ENCODE measurements around the gene TTLL11. TPM values are rescaled to one million over a fixed set of nuclear protein-coding genes. Genes with fewer than 3 reads are reported as not detected.

TTLL11 gene
- total RNA-seq, 4 donors from 2014 or later: 9.1 to 47.4 (median 11.3) TPM

DNA sequence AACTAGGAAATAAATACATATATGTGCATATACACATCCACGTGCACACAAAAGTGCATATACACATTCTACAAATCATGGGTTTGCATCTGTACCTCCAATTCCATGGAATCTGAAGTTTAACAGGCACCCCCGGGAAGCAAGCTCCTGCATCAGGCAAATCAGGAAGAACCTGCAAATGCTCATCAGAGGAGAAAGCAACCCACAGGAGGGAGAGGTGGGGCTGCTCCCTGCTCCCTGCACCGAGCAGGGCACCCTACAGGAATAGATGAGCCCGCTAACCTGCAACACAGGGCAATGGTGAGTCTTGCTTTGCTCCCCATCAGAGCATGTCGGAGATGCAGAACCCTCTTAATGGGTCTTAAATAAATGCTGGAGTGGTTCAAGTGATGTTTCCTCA lies 290.4 kb downstream of the TTLL11 start:
- no peaks in the 10 kb centered on the region for H3K36me3 ChIP-seq
- in situ Hi-C loops (cut with MboI; ENCODE audit: low pct_ligation_motif_present in 1 of 4, low pct_unique_long_range_greater_than_20kb in 1 of 4, low sequenced_read_pairs in 3 of 4): loop anchor here in 1 of 4 donors (25.0 kb wide), 1 partner anchor 185 kb away; no protein-coding TSS in a partner anchor
- H3K9me3 ChIP-seq: peaks cover 0 to 3% of the 10 kb centered on the region in 2 donors
- H3K27ac ChIP-seq: no peak overlapping the region
- H3K4me3 ChIP-seq: no peak overlapping the region
- DNase-seq: no peak
- intact Hi-C loops (cut with DNase I; ENCODE audit: low total_unique reads): no loop called here
- no peak for TF ChIP-seq POLR2AphosphoS5 (IDR thresholded peaks at IDR 0.05)
- TF ChIP-seq CTCF (IDR thresholded peaks at IDR 0.05): no peak
- TF ChIP-seq EP300 (IDR thresholded peaks at IDR 0.05; ENCODE audit: low read depth): no peak
- no peak for TF ChIP-seq POLR2A (IDR thresholded peaks at IDR 0.05)
- H3K27me3 ChIP-seq: no peaks in the 10 kb centered on the region
- no peaks in the 10 kb centered on the region for H3K4me1 ChIP-seq
- WGBS, 2 donors (ENCODE audit: low coverage in 1 of 2): 76 to 85% methylated on average over 3 to 5 of the region's 5 CpGs

DNA sequence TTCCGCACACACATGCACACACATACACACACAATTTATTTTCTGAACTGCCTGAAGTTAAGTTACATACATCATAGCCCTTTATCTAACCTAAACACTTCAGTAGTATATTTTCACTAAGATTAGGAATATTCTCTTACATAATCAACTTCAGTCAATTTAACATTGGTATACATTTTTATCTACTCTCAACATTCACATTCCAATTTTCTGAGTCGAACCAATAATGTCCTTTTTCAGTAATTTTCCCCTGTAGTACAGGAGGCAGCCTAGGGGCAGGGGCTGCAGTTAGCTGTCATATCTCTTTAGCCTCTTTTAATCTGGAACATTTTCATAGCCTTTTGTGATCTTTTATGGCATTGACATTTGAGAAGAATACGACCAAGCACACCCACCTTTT lies 291.5 kb downstream of the TTLL11 start:
- intact Hi-C loops (cut with DNase I; ENCODE audit: low total_unique reads) (no loop called here), in situ Hi-C loops (cut with MboI; ENCODE audit: low pct_ligation_motif_present in 1 of 4, low pct_unique_long_range_greater_than_20kb in 1 of 4, low sequenced_read_pairs in 3 of 4) (loop anchor here in 1 of 4 donors (25.0 kb wide), 1 partner anchor 186 kb away; no protein-coding TSS in a partner anchor)
- 52 to 73% methylated on average over 3 of the region's 3 CpGs for WGBS, 2 donors (ENCODE audit: low coverage in 1 of 2)
- H3K27ac ChIP-seq: no peak overlapping the region
- TF ChIP-seq POLR2A (IDR thresholded peaks at IDR 0.05) (no peak), POLR2AphosphoS5 (IDR thresholded peaks at IDR 0.05) (no peak), CTCF (IDR thresholded peaks at IDR 0.05) (no peak)
- H3K9me3 ChIP-seq: peaks cover 0 to 3% of the 10 kb centered on the region in 2 donors
- DNase-seq: no peak
- no peaks in the 10 kb centered on the region for H3K36me3 ChIP-seq
- no peak overlapping the region for H3K4me3 ChIP-seq
- no peaks in the 10 kb centered on the region for H3K27me3 ChIP-seq
- no peaks in the 10 kb centered on the region for H3K4me1 ChIP-seq

GRCh38 chr9:121800376-121800775 lies 292.7 kb downstream of the TTLL11 start:
- TF ChIP-seq POLR2A (IDR thresholded peaks at IDR 0.05): no peak
- TF ChIP-seq CTCF (IDR thresholded peaks at IDR 0.05): no peak
- TF ChIP-seq EP300 (IDR thresholded peaks at IDR 0.05; ENCODE audit: low read depth): no peak
- TF ChIP-seq POLR2AphosphoS5 (IDR thresholded peaks at IDR 0.05): no peak
- Histone ChIP-seq H3K9me3 (peaks cover 0 to 3% of the 10 kb centered on the region in 2 donors), H3K4me3 (no peak overlapping the region), H3K27ac (no peak overlapping the region), H3K27me3 (no peaks in the 10 kb centered on the region), H3K36me3 (no peaks in the 10 kb centered on the region), H3K4me1 (no peaks in the 10 kb centered on the region)
- 77 to 86% methylated on average over 5 to 10 of the region's 10 CpGs for WGBS, 2 donors (ENCODE audit: low coverage in 1 of 2)
- no peak for DNase-seq
- in situ Hi-C loops (cut with MboI; ENCODE audit: low pct_ligation_motif_present in 1 of 4, low pct_unique_long_range_greater_than_20kb in 1 of 4, low sequenced_read_pairs in 3 of 4) (loop anchor here in 1 of 4 donors (25.0 kb wide), 1 partner anchor 187 kb away; no protein-coding TSS in a partner anchor), intact Hi-C loops (cut with DNase I; ENCODE audit: low total_unique reads) (no loop called here)

GRCh38 chr9:121798941-121799340 lies 294.2 kb downstream of the TTLL11 start:
- Histone ChIP-seq H3K27ac (no peak overlapping the region), H3K27me3 (no peaks in the 10 kb centered on the region), H3K36me3 (no peaks in the 10 kb centered on the region), H3K4me3 (no peak overlapping the region), H3K4me1 (no peaks in the 10 kb centered on the region), H3K9me3 (no peaks in the 10 kb centered on the region)
- TF ChIP-seq EP300 (IDR thresholded peaks at IDR 0.05; ENCODE audit: low read depth): no peak
- TF ChIP-seq CTCF (IDR thresholded peaks at IDR 0.05): no peak
- no peak for TF ChIP-seq POLR2A (IDR thresholded peaks at IDR 0.05)
- no peak for TF ChIP-seq POLR2AphosphoS5 (IDR thresholded peaks at IDR 0.05)
- in situ Hi-C loops (cut with MboI; ENCODE audit: low pct_ligation_motif_present in 1 of 4, low pct_unique_long_range_greater_than_20kb in 1 of 4, low sequenced_read_pairs in 3 of 4): no loop called here
- intact Hi-C loops (cut with DNase I; ENCODE audit: low total_unique reads): no loop called here
- 70% methylated on average over 3 to 5 of the region's 5 CpGs for WGBS, 2 donors (ENCODE audit: low coverage in 1 of 2)
- DNase-seq: no peak

All from transverse colon (tissue), 4 donors.